Skeletal muscle tissue (tissue), 4 donors: ENCODE data around the gene NCS1. TPM values are rescaled to one million over a fixed set of nuclear protein-coding genes. Genes with fewer than 3 reads are reported as not detected.

Experiments used
- H3K27ac ChIP-seq: one replicate; pipeline ENCODE4 v1.7.0; 2013; ENCODE audit warnings: mild to moderate bottlenecking, low read depth, low read length, inconsistent platforms
- H3K27me3 ChIP-seq, 3 donors: one replicate each; pipeline ENCODE4 v1.7.0; 2013; ENCODE audit warnings: low read length in 3 of 3; ENCODE audit not compliant: control insufficient read depth in 3 of 3, insufficient read depth in 3 of 3
- H3K36me3 ChIP-seq, 3 donors: one replicate each; pipeline ENCODE4 v1.7.0; 2013; ENCODE audit warnings: low read length in 3 of 3; ENCODE audit not compliant: control insufficient read depth in 3 of 3, insufficient read depth in 3 of 3
- H3K4me1 ChIP-seq, 3 donors: one replicate each; pipeline ENCODE4 v1.7.0; 2013; ENCODE audit warnings: low read length in 3 of 3, mild to moderate bottlenecking in 3 of 3; ENCODE audit not compliant: control insufficient read depth in 3 of 3, insufficient read depth in 3 of 3
- H3K4me3 ChIP-seq, 3 donors: one replicate each; pipeline ENCODE4 v1.7.0; 2013; ENCODE audit warnings: low read length in 3 of 3
- H3K9ac ChIP-seq, 3 donors: one replicate each; pipeline ENCODE4 v1.7.0; 2013; ENCODE audit warnings: low read length in 3 of 3, mild to moderate bottlenecking in 3 of 3, moderate library complexity in 2 of 3, low read depth in 1 of 3
- H3K9me3 ChIP-seq, 3 donors: one replicate each; pipeline ENCODE4 v1.7.0; 2013; ENCODE audit warnings: low read length in 3 of 3; ENCODE audit not compliant: control insufficient read depth in 3 of 3
- total RNA-seq: library from RNA; depleted of rRNA; stranded (reverse); fragments of >200 nt; gene quantifications from one replicate; pipeline ENCODE4 v1.2.3, GENCODE V29; 2014
- donor health status: Osteomylitis.

NCS1 gene
- total RNA-seq, 1 donor from 2014 or later, result 19.3 TPM

DNA sequence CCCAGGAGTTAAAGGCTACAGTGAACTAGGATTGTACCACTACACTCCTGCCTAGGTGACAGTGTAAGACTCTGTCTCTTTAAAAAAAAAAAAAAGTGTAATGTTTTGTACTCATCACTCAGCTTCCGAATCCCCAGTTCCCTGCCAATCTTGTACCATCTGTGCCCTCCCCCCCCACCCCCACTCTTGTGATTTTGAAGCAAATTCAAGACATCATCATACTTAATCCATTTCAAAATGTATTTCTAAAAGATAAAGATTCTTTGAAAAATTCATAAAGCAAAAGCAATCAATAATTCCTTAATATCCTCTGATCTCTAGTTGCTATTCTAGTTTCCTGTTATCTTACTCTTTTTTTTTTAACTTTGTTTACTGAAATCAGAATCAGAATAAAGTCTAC is 58.4 kb downstream of the NCS1 start:
- Histone ChIP-seq H3K4me1 (peaks cover 0 to 2% (median 0%) of the 10 kb centered on the region in 3 donors), H3K9ac (no peak overlapping the region), H3K27me3 (no peaks in the 10 kb centered on the region), H3K4me3 (no peak overlapping the region), H3K27ac (no peak overlapping the region), H3K9me3 (peaks cover 4 to 9% (median 5%) of the 10 kb centered on the region in 3 donors), H3K36me3 (peaks cover 0 to 3% (median 0%) of the 10 kb centered on the region in 3 donors)

GRCh38 chr9:130232899-130233586 is 60.8 kb downstream of the NCS1 start:
- Histone ChIP-seq H3K9me3 (peaks cover 0 to 2% (median 1%) of the 10 kb centered on the region in 3 donors), H3K36me3 (no peaks in the 10 kb centered on the region), H3K4me3 (no peak overlapping the region), H3K27ac (no peak overlapping the region), H3K9ac (no peak overlapping the region), H3K4me1 (peaks cover 4% of the 10 kb centered on the region in 3 donors), H3K27me3 (no peaks in the 10 kb centered on the region)

DNA sequence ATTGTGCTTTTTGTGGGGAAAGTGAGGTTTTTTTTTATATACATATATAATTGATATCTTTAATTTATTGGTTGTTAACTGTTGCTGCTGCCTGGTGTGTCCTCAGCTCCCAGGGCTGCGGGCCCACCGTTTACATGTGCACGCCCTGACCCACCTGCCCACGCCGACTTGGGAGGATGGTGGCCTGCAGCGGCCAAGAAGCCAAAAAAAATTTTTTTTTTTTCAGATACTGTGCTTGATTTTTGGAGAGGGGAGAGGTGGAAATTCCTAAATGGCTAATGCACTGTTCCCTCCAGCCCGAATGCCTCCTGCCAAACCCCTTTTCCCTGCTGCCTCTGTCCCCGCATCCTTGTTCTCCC is 61.4 kb downstream of the NCS1 start:
- H3K9me3 ChIP-seq, result no peaks in the 10 kb centered on the region
- no peaks in the 10 kb centered on the region for H3K36me3 ChIP-seq
- H3K4me1 ChIP-seq, result peaks cover 4% of the 10 kb centered on the region in 3 donors
- H3K4me3 ChIP-seq, result no peak overlapping the region
- no peak overlapping the region for H3K27ac ChIP-seq
- no peaks in the 10 kb centered on the region for H3K27me3 ChIP-seq
- H3K9ac ChIP-seq, result no peak overlapping the region

GRCh38 chr9:130234340-130235260 is 62.4 kb downstream of the NCS1 start:
- Histone ChIP-seq H3K4me3 (no peak overlapping the region), H3K9ac (no peak overlapping the region), H3K27ac (no peak overlapping the region), H3K36me3 (no peaks in the 10 kb centered on the region), H3K4me1 (peaks cover 4% of the 10 kb centered on the region in 3 donors), H3K27me3 (no peaks in the 10 kb centered on the region), H3K9me3 (no peaks in the 10 kb centered on the region)

DNA sequence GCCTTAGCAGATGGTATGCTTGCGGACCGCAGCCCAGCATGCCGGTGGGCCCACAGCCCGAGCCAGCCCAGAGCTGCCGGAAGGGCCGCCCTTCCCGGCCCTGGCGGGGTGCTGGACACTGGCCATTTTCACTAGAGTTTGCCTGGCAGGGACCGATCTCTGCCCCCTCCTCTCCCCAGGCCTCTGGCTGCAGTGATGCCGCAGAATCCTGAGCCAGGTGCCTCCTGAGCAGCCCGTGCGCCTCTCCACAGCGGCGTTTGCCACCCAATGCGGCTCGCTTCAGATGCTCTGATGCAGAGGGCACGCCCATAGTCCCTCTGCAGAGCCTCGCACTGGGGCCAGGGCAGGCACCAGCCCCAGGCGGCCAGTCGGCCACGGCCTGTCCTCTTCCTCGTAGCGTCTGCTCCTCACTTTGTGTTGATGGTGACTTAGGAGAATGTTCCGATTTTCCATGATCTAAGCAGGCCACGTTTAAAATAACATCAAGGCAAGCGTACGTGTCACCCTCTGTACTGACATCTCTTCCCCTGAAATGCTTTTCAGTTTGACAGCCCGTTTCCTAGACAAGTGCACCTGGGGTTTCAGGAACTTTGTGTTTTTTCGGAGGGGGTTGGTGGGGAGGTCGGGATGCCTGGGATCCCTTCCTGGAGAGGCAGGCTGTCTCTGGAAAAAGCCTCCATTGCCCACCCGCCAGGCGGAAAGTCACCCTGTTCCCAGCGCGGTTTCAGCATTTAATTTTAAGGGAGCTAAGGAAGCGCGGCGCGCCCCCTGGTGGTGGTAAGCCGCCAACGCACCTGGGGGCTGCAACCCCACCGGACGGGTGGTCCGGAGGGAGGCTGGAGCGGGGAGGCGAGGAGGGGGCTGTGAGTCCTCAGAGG is 63.6 kb downstream of the NCS1 start:
- Histone ChIP-seq H3K27ac (no peak overlapping the region), H3K27me3 (no peaks in the 10 kb centered on the region), H3K9me3 (no peaks in the 10 kb centered on the region), H3K9ac (peak overlapping the region; percentile 32 to 63 (median 43)), H3K4me1 (peaks cover 4% of the 10 kb centered on the region in 3 donors), H3K36me3 (no peaks in the 10 kb centered on the region), H3K4me3 (peak overlapping the region in 2 of 3 donors; percentile 20 to 43)

- no peaks in the 10 kb centered on the region for H3K36me3 ChIP-seq
- no peak overlapping the region for H3K9ac ChIP-seq
- H3K4me1 ChIP-seq, result peaks cover 4% of the 10 kb centered on the region in 3 donors
- no peak overlapping the region for H3K4me3 ChIP-seq
- no peak overlapping the region for H3K27ac ChIP-seq
- no peaks in the 10 kb centered on the region for H3K27me3 ChIP-seq
- H3K9me3 ChIP-seq, result no peaks in the 10 kb centered on the region
Measured at GRCh38 chr9:130236436-130236985, 64.3 kb downstream of the NCS1 start.

DNA sequence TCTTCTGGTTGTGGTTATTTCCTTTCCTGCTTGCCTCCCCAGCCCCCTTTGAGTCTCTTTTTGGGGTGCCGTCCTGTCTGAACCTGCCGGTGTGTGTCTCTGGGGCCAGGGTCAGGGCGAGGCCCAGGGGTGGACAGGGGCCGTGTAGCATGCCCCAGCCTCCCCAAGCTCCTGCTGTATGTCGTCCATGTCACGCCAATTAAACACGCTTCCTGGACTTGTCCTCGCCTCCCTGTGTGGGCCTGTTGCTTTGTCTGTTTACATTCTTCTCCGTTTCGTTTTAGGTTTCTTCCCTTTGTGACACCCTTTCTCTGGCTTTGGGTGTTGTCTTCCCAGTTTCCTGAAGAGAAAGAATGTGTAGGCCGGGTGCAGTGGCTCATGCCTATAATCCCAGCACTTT is 64.9 kb downstream of the NCS1 start:
- Histone ChIP-seq H3K4me1 (peaks cover 4% of the 10 kb centered on the region in 3 donors), H3K27me3 (no peaks in the 10 kb centered on the region), H3K9me3 (no peaks in the 10 kb centered on the region), H3K36me3 (no peaks in the 10 kb centered on the region), H3K4me3 (no peak overlapping the region), H3K27ac (no peak overlapping the region), H3K9ac (no peak overlapping the region)

DNA sequence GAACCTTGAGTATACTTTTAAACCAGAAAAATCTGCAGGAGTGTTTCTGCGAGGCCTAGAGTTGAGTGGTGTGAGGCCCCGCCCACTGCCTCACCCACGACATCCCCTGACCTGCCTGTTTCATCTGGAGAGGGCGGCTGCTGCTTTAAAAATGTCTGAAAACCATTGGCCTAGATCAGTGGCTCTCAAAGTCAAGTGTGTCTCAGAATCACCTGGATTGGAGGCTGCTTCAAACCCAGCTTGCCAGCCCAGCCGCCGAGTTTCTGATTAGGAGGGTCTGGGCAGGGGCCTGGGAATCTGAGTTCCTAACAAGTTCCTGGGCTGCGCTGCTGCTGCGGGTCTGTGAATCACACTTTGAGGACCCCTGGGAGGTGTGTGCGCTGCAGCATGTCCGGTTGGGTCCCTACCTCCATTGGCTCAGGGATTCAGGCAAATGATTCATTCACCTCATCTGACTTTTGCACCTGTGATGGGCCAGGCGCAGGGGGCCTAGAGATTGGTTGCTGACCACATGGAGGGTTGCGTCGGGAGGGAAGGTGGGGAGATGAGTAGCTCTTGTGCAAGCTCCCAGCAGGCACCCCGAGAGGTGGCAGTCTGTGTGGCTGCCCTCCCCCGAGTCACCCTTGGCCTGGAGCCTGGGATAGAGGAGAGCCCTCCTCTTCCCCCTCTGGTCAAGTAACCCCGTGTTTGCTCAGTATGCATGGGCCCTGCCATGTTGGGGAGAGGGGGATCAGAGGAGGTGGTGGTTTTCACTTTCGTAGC is 65.7 kb downstream of the NCS1 start:
- H3K36me3 ChIP-seq, result no peaks in the 10 kb centered on the region
- no peaks in the 10 kb centered on the region for H3K27me3 ChIP-seq
- no peak overlapping the region for H3K9ac ChIP-seq
- no peak overlapping the region for H3K4me3 ChIP-seq
- no peak overlapping the region for H3K27ac ChIP-seq
- no peaks in the 10 kb centered on the region for H3K9me3 ChIP-seq
- H3K4me1 ChIP-seq, result peaks cover 7% of the 10 kb centered on the region in 3 donors

- no peak overlapping the region for H3K4me3 ChIP-seq
- no peak overlapping the region for H3K27ac ChIP-seq
- no peak overlapping the region for H3K9ac ChIP-seq
- peaks cover 0 to 3% (median 0%) of the 10 kb centered on the region in 3 donors for H3K27me3 ChIP-seq
- no peaks in the 10 kb centered on the region for H3K36me3 ChIP-seq
- H3K4me1 ChIP-seq, result peaks cover 9 to 15% (median 13%) of the 10 kb centered on the region in 3 donors
- no peaks in the 10 kb centered on the region for H3K9me3 ChIP-seq
Measured at GRCh38 chr9:130239363-130239695, 67.1 kb downstream of the NCS1 start.
